Testis (tissue), 3 donors: ENCODE results near the gene ABHD2. TPM values are rescaled to one million over a fixed set of nuclear protein-coding genes. Genes with fewer than 3 reads are reported as not detected.
"Not testable (repeated sequence)": the region's sequence is repeated elsewhere in the genome, so short reads cannot be mapped to it uniquely, and the experiment has no call there.

Source experiments
- DNase-seq: peaks from one replicate; pipeline ENCODE4 v3.0.0-alpha.2; 2019
- H3K27ac ChIP-seq, 2 donors: fragments of 200-600 bp; sonication (generic); one replicate each; pipeline ENCODE4 v1.5.1; 2019
- H3K27me3 ChIP-seq: fragments of 200-600 bp; sonication (generic); one replicate; pipeline ENCODE4 v1.5.1; 2019
- H3K36me3 ChIP-seq: fragments of 200-600 bp; sonication (generic); one replicate; pipeline ENCODE4 v1.5.1; 2017; ENCODE audit warnings: low read depth; ENCODE audit errors: missing control alignments
- H3K4me1 ChIP-seq: fragments of 200-600 bp; sonication (generic); one replicate; pipeline ENCODE4 v1.5.1; 2019
- H3K4me3 ChIP-seq, 2 donors: fragments of 200-600 bp; sonication (generic); one replicate each; pipeline ENCODE4 v1.5.1; 2017 to 2019
- H3K9me3 ChIP-seq: fragments of 200-600 bp; sonication (generic); one replicate; pipeline ENCODE4 v1.5.1; 2017
- CTCF ChIP-seq, 3 experiments: fragments of 450-650 bp in 2 of 3; fragments of 200-600 bp in 1 of 3; sonication (generic) in 1 of 3; IDR thresholded peaks; one replicate each; pipeline ENCODE4 v1.5.1; 2016 to 2019; ENCODE audit warnings: antibody characterized with exemption in 3 of 3, mild to moderate bottlenecking in 2 of 3, moderate library complexity in 1 of 3
- POLR2A ChIP-seq: fragments of 450-650 bp; IDR thresholded peaks from one replicate; pipeline ENCODE4 v1.6.1; 2017; ENCODE audit warnings: antibody characterized with exemption, mild to moderate bottlenecking, moderate library complexity
- WGBS, 2 donors: methylation state at CpG; one replicate each; pipeline ENCODE4 v1.1.5; 2018; 5-methylcytosine and 5-hydroxymethylcytosine counted together
- intact Hi-C: fragments of 100-400 bp; cut with DNase I; formaldehyde crosslinking; loops from one replicate; pipeline ENCODE4 v1.15.1; 2023; ENCODE audit warnings: low total_unique reads
- polyA plus RNA-seq: library from polyadenylated mRNA; stranded (reverse); fragments of 350-450 nt; fragmentation: Illumina TruSeq; extraction: RNeasy Lipid Tissue Mini Kit (QIAGEN cat#74804); gene quantifications from one replicate; pipeline ENCODE4 v1.2.3, GENCODE V29; 2014; ENCODE audit warnings: low read depth, low replicate concordance; ENCODE audit not compliant: insufficient read depth
- small RNA-seq, 2 donors: library from RNA; depleted of rRNA; stranded (forward); fragments of <200 nt; gene quantifications; one replicate each; pipeline ENCODE3, GENCODE V24; 2016
- total RNA-seq, 2 donors: library from RNA; depleted of rRNA; stranded (reverse); fragments of >200 nt; gene quantifications; one replicate each; pipeline ENCODE4 v1.2.3, GENCODE V29; 2016

ABHD2 gene
- total and polyA plus RNA-seq, 3 donors from 2014 or later: 82.5 to 214 (median 109) TPM

GRCh38 chr15:89247446-89247845 is 159.2 kb downstream of the ABHD2 start:
- no peaks in the 10 kb centered on the region for H3K27me3 ChIP-seq
- no peak overlapping the region for H3K4me3 ChIP-seq
- no peaks in the 10 kb centered on the region for H3K9me3 ChIP-seq
- intact Hi-C loops: no loop called here
- WGBS, 2 donors: 74% methylated on average over 2 of the region's 2 CpGs
- H3K27ac ChIP-seq: no peak overlapping the region
- no peaks in the 10 kb centered on the region for H3K36me3 ChIP-seq
- DNase-seq: no peak
- no peak for TF ChIP-seq CTCF (IDR thresholded peaks at IDR 0.05)
- no peak for TF ChIP-seq POLR2A
- H3K4me1 ChIP-seq: peaks cover 4% of the 10 kb centered on the region

- no peaks in the 10 kb centered on the region for H3K27me3 ChIP-seq
- H3K27ac ChIP-seq: no peak overlapping the region
- H3K4me3 ChIP-seq: no peak overlapping the region
- WGBS, 2 donors: 92 to 96% methylated on average over 2 of the region's 2 CpGs
- intact Hi-C loops: no loop called here
- no peaks in the 10 kb centered on the region for H3K9me3 ChIP-seq
- TF ChIP-seq POLR2A: no peak
- no peak for TF ChIP-seq CTCF (IDR thresholded peaks at IDR 0.05)
- H3K4me1 ChIP-seq: peaks cover 4% of the 10 kb centered on the region
- DNase-seq: no peak
- no peaks in the 10 kb centered on the region for H3K36me3 ChIP-seq
These were observed 160.3 kb downstream of the ABHD2 start for GRCh38 chr15:89248584-89248983.

- DNase-seq, intact Hi-C loops, H3K4me3 ChIP-seq, H3K4me1 ChIP-seq, H3K27ac ChIP-seq, H3K27me3 ChIP-seq, H3K36me3 ChIP-seq, H3K9me3 ChIP-seq: not testable (repeated sequence)
- WGBS, 2 donors: 98 to 99% methylated on average over 5 of the region's 5 CpGs
These were observed 161.9 kb downstream of the ABHD2 start for GRCh38 chr15:89250142-89250541.

Small RNA genes within 50 kb of the gene (small RNA-seq; reads per million reads assigned to genes)
- 0 reads per million in 2 donors for gene RNU7-195P

Other genes starting within 250 kb of the ABHD2 start
- 1 to 10 TPM; 4.8 to 5.0 TPM for gene HAPLN3, start 192.9 kb upstream of the ABHD2 start, total RNA-seq
- gene HAPLN3, start 192.9 kb upstream of the ABHD2 start, polyA plus RNA-seq: 5.6 TPM
- gene MFGE8, start 175.1 kb upstream of the ABHD2 start, total RNA-seq: 100 to 1,000 TPM; 163 to 260 TPM
- gene MFGE8, start 175.1 kb upstream of the ABHD2 start, polyA plus RNA-seq: 137 TPM
- gene RLBP1, start 133.1 kb downstream of the ABHD2 start, total RNA-seq: under 1 TPM; 0.31 to 0.93 TPM
- 1.1 TPM for gene RLBP1, start 133.1 kb downstream of the ABHD2 start, polyA plus RNA-seq
- 10 to 100 TPM; 45.0 to 63.6 TPM for gene FANCI, start 155.5 kb downstream of the ABHD2 start, total RNA-seq
- 56.0 TPM for gene FANCI, start 155.5 kb downstream of the ABHD2 start, polyA plus RNA-seq
- 10 to 100 TPM; 65.2 to 73.3 TPM for gene POLG, start 246.4 kb downstream of the ABHD2 start, total RNA-seq
- 31.6 TPM for gene POLG, start 246.4 kb downstream of the ABHD2 start, polyA plus RNA-seq